ENCODE data around the gene SMYD3. TPM values are rescaled to one million over a fixed set of nuclear protein-coding genes. Genes with fewer than 3 reads are reported as not detected.

Gene SMYD3
- total RNA-seq, 1 donor = 171 TPM

GRCh38 chr1:246213502-246213901, 293.6 kb downstream of the SMYD3 start:
- Histone ChIP-seq H2AFZ (ENCODE audit: low read length) (no peak overlapping the region), H4K20me1 (ENCODE audit: insufficient read depth, low read length) (no peaks in the 10 kb centered on the region), H3K4me2 (ENCODE audit: insufficient read depth, low read length) (no peak overlapping the region), H3K36me3 (ENCODE audit: insufficient read depth, low read length) (no peaks in the 10 kb centered on the region), H3K9me3 (ENCODE audit: low read depth, low read length) (no peaks in the 10 kb centered on the region), H3K27me3 (ENCODE audit: insufficient read depth, low read length) (no peaks in the 10 kb centered on the region), H3K27ac (ENCODE audit: low read depth, low read length) (no peak overlapping the region), H3K4me1 (ENCODE audit: insufficient read depth, low read length) (peaks cover 17% of the 10 kb centered on the region), H3K4me3 (ENCODE audit: insufficient read depth, low read length) (no peak overlapping the region), H3K79me2 (ENCODE audit: insufficient read depth, low read length) (no peaks in the 10 kb centered on the region)
- DNase-seq (ENCODE audit: insufficient read length, low spot score, missing footprints) = no peak
- TF ChIP-seq CTCF (IDR thresholded peaks at IDR 0.05; ENCODE audit: extremely low read depth, low read depth, low read length) = no peak

- Histone ChIP-seq H3K9me3 (ENCODE audit: low read depth, low read length) (no peaks in the 10 kb centered on the region), H3K79me2 (ENCODE audit: insufficient read depth, low read length) (no peaks in the 10 kb centered on the region), H3K4me3 (ENCODE audit: insufficient read depth, low read length) (no peak overlapping the region), H3K27me3 (ENCODE audit: insufficient read depth, low read length) (no peaks in the 10 kb centered on the region), H2AFZ (ENCODE audit: low read length) (no peak overlapping the region), H3K4me1 (ENCODE audit: insufficient read depth, low read length) (peaks cover 17% of the 10 kb centered on the region), H3K27ac (ENCODE audit: low read depth, low read length) (no peak overlapping the region), H3K36me3 (ENCODE audit: insufficient read depth, low read length) (no peaks in the 10 kb centered on the region), H3K4me2 (ENCODE audit: insufficient read depth, low read length) (no peak overlapping the region), H4K20me1 (ENCODE audit: insufficient read depth, low read length) (no peaks in the 10 kb centered on the region)
- TF ChIP-seq CTCF (IDR thresholded peaks at IDR 0.05; ENCODE audit: extremely low read depth, low read depth, low read length) = no peak
- DNase-seq (ENCODE audit: insufficient read length, low spot score, missing footprints) = no peak
Observed at GRCh38 chr1:246213036-246213435, 294.0 kb downstream of the SMYD3 start.

- Histone ChIP-seq H3K4me3 (ENCODE audit: insufficient read depth, low read length) (no peak overlapping the region), H3K27me3 (ENCODE audit: insufficient read depth, low read length) (no peaks in the 10 kb centered on the region), H3K4me2 (ENCODE audit: insufficient read depth, low read length) (no peak overlapping the region), H3K9me3 (ENCODE audit: low read depth, low read length) (no peaks in the 10 kb centered on the region), H2AFZ (ENCODE audit: low read length) (no peak overlapping the region), H4K20me1 (ENCODE audit: insufficient read depth, low read length) (no peaks in the 10 kb centered on the region), H3K4me1 (ENCODE audit: insufficient read depth, low read length) (peaks cover 17% of the 10 kb centered on the region), H3K27ac (ENCODE audit: low read depth, low read length) (no peak overlapping the region), H3K79me2 (ENCODE audit: insufficient read depth, low read length) (no peaks in the 10 kb centered on the region), H3K36me3 (ENCODE audit: insufficient read depth, low read length) (no peaks in the 10 kb centered on the region)
- no peak for TF ChIP-seq CTCF (IDR thresholded peaks at IDR 0.05; ENCODE audit: extremely low read depth, low read depth, low read length)
- DNase-seq (ENCODE audit: insufficient read length, low spot score, missing footprints) = no peak
Observed at GRCh38 chr1:246212013-246212412, 295.1 kb downstream of the SMYD3 start.

GRCh38 chr1:246210756-246211155, 296.3 kb downstream of the SMYD3 start:
- no peaks in the 10 kb centered on the region for H3K27me3 ChIP-seq (ENCODE audit: insufficient read depth, low read length)
- H4K20me1 ChIP-seq (ENCODE audit: insufficient read depth, low read length) = no peaks in the 10 kb centered on the region
- no peak for TF ChIP-seq CTCF (IDR thresholded peaks at IDR 0.05; ENCODE audit: extremely low read depth, low read depth, low read length)
- H3K36me3 ChIP-seq (ENCODE audit: insufficient read depth, low read length) = no peaks in the 10 kb centered on the region
- peaks cover 17% of the 10 kb centered on the region for H3K4me1 ChIP-seq (ENCODE audit: insufficient read depth, low read length)
- H3K27ac ChIP-seq (ENCODE audit: low read depth, low read length) = no peak overlapping the region
- no peak overlapping the region for H3K4me3 ChIP-seq (ENCODE audit: insufficient read depth, low read length)
- no peak for DNase-seq (ENCODE audit: insufficient read length, low spot score, missing footprints)
- no peak overlapping the region for H3K4me2 ChIP-seq (ENCODE audit: insufficient read depth, low read length)
- H3K79me2 ChIP-seq (ENCODE audit: insufficient read depth, low read length) = no peaks in the 10 kb centered on the region
- H2AFZ ChIP-seq (ENCODE audit: low read length) = no peak overlapping the region
- H3K9me3 ChIP-seq (ENCODE audit: low read depth, low read length) = no peaks in the 10 kb centered on the region
